OCI-LY1 (cell line): Measurements from ENCODE around the gene TNS1.

ENCODE experiments used
- H2AFZ ChIP-seq: fragments of 200-600 bp; sonication (generic), shearing (Covaris generic); 2 replicates; pipeline ENCODE4 v1.6.0; 2014; ENCODE audit warnings: antibody characterized with exemption, mild to moderate bottlenecking, low read length
- H3F3A ChIP-seq: fragments of 200-600 bp; sonication (generic), shearing (Covaris generic); 2 replicates; pipeline ENCODE4 v1.6.0; 2014; ENCODE audit warnings: mild to moderate bottlenecking, antibody characterized with exemption, low read length, moderate library complexity; ENCODE audit not compliant: insufficient read depth
- H3K27ac ChIP-seq: fragments of 200-600 bp; sonication (generic); 2 replicates; pipeline ENCODE4 v1.5.1; 2014; ENCODE audit warnings: low read length, mixed run types, mild to moderate bottlenecking, low read depth; ENCODE audit not compliant: poor library complexity, severe bottlenecking
- H3K27me3 ChIP-seq: fragments of 200-600 bp; sonication (generic); 2 replicates; pipeline ENCODE4 v1.6.0; 2014; ENCODE audit warnings: antibody characterized with exemption, mild to moderate bottlenecking, low read length, moderate library complexity; ENCODE audit not compliant: insufficient read depth
- H3K36me3 ChIP-seq: fragments of 200-600 bp; sonication (generic); 2 replicates; pipeline ENCODE4 v1.6.1; 2014; ENCODE audit warnings: mild to moderate bottlenecking, antibody characterized with exemption, low read length, moderate library complexity, mixed read lengths; ENCODE audit not compliant: insufficient read depth
- H3K4me1 ChIP-seq: fragments of 200-600 bp; sonication (generic); 2 replicates; pipeline ENCODE4 v1.5.1; 2014; ENCODE audit warnings: mild to moderate bottlenecking, low read length, moderate library complexity; ENCODE audit not compliant: insufficient read depth, severe bottlenecking
- H3K4me2 ChIP-seq: fragments of 200-600 bp; sonication (generic), shearing (Covaris generic); 2 replicates; pipeline ENCODE4 v1.6.1; 2014; ENCODE audit warnings: low read length
- H3K4me3 ChIP-seq: fragments of 200-600 bp; sonication (generic); 2 replicates; pipeline ENCODE4 v1.5.1; 2014; ENCODE audit warnings: low read length, low read depth, mild to moderate bottlenecking, mixed read lengths; ENCODE audit not compliant: poor library complexity, severe bottlenecking
- H3K79me2 ChIP-seq: fragments of 200-600 bp; shearing (Covaris generic); 2 replicates; pipeline ENCODE4 v1.6.1; 2016; ENCODE audit warnings: mixed run types, low read length, mixed read lengths; ENCODE audit not compliant: insufficient read depth
- H3K9ac ChIP-seq: fragments of 200-600 bp; sonication (generic), shearing (Covaris generic); 2 replicates; pipeline ENCODE4 v1.6.1; 2014; ENCODE audit warnings: mild to moderate bottlenecking, low read length, mixed read lengths
- H3K9me2 ChIP-seq: fragments of 200-600 bp; sonication (generic), shearing (Covaris generic); 2 replicates; pipeline ENCODE4 v1.6.1; 2014; ENCODE audit warnings: low read depth, mild to moderate bottlenecking, low read length, mixed read lengths
- H3K9me3 ChIP-seq: fragments of 200-600 bp; shearing (Covaris generic); 2 replicates; pipeline ENCODE4 v1.6.1; 2014; ENCODE audit warnings: low read length, mixed read lengths
- H4K20me1 ChIP-seq: fragments of 200-600 bp; sonication (generic), shearing (Covaris generic); 2 replicates; pipeline ENCODE4 v1.6.0; 2016; ENCODE audit warnings: mild to moderate bottlenecking, low read length; ENCODE audit not compliant: insufficient read depth
- CTCF ChIP-seq: fragments of 200-600 bp; sonication (generic), shearing (Covaris generic); IDR thresholded peaks from 2 replicates; pipeline ENCODE4 v1.5.1; 2017; ENCODE audit warnings: mild to moderate bottlenecking, antibody characterized with exemption, low read length, moderate library complexity, mixed read lengths
- EZH2 ChIP-seq: fragments of 200-600 bp; sonication (generic), shearing (Covaris generic); IDR thresholded peaks from 2 replicates; pipeline ENCODE4 v1.8.0; 2017; ENCODE audit warnings: borderline replicate concordance, mixed run types, mild to moderate bottlenecking, antibody characterized with exemption, low read length, moderate library complexity, mixed read lengths

The TNS1 gene

GRCh38 chr2:217980591-217980990, 22.2 kb downstream of the TNS1 start:
- H3K4me2 ChIP-seq = no peak overlapping the region
- no peak overlapping the region for H3K27ac ChIP-seq
- no peaks in the 10 kb centered on the region for H3K9me2 ChIP-seq
- H3K9ac ChIP-seq = no peak overlapping the region
- H3K4me3 ChIP-seq = no peak overlapping the region
- no peaks in the 10 kb centered on the region for H3K9me3 ChIP-seq
- no peak overlapping the region for H2AFZ ChIP-seq
- no peaks in the 10 kb centered on the region for H3K79me2 ChIP-seq
- no peak for TF ChIP-seq EZH2
- no peak for TF ChIP-seq CTCF
- H3K36me3 ChIP-seq = no peaks in the 10 kb centered on the region
- peaks cover 7% of the 10 kb centered on the region; the same call in 1 of the 2 replicates for H3K27me3 ChIP-seq
- H4K20me1 ChIP-seq = no peaks in the 10 kb centered on the region
- no peaks in the 10 kb centered on the region for H3F3A ChIP-seq
- no peaks in the 10 kb centered on the region for H3K4me1 ChIP-seq

- Histone ChIP-seq H3K27me3 (peaks cover 7% of the 10 kb centered on the region; the same call in 1 of the 2 replicates), H3K27ac (no peak overlapping the region), H3K4me2 (no peak overlapping the region), H3K9me3 (no peaks in the 10 kb centered on the region), H3K79me2 (no peaks in the 10 kb centered on the region), H3K9me2 (no peaks in the 10 kb centered on the region), H3F3A (no peaks in the 10 kb centered on the region), H3K9ac (no peak overlapping the region), H3K36me3 (no peaks in the 10 kb centered on the region), H3K4me1 (no peaks in the 10 kb centered on the region), H4K20me1 (no peaks in the 10 kb centered on the region), H3K4me3 (no peak overlapping the region), H2AFZ (no peak overlapping the region)
- TF ChIP-seq CTCF (no peak), EZH2 (no peak)
Observed at GRCh38 chr2:217980036-217980435, 22.8 kb downstream of the TNS1 start.

GRCh38 chr2:217979151-217979811, 23.5 kb downstream of the TNS1 start:
- Histone ChIP-seq H3K27ac (no peak overlapping the region), H3K27me3 (peaks cover 7% of the 10 kb centered on the region; the same call in 1 of the 2 replicates), H3F3A (no peaks in the 10 kb centered on the region), H3K4me3 (no peak overlapping the region), H3K4me2 (no peak overlapping the region), H3K79me2 (no peaks in the 10 kb centered on the region), H3K9me3 (no peaks in the 10 kb centered on the region), H3K9me2 (no peaks in the 10 kb centered on the region), H3K9ac (no peak overlapping the region), H3K36me3 (no peaks in the 10 kb centered on the region), H3K4me1 (no peaks in the 10 kb centered on the region), H2AFZ (no peak overlapping the region), H4K20me1 (no peaks in the 10 kb centered on the region)
- TF ChIP-seq EZH2 (no peak), CTCF (no peak)
